Suprapubic skin (tissue), 4 donors: ENCODE measurements around the gene ITGA1.

Experiments
- POLR2A ChIP-seq, 2 donors: fragments of 450-650 bp; IDR thresholded peaks; one replicate each; pipeline ENCODE4 v1.6.1; 2017; ENCODE audit warnings: antibody characterized with exemption in 2 of 2, mild to moderate bottlenecking in 2 of 2, moderate library complexity in 2 of 2
- POLR2AphosphoS5 ChIP-seq, 3 donors: sonication (generic); formaldehyde crosslinking; IDR thresholded peaks; one replicate each; pipeline ENCODE4 v1.6.1; 2017; ENCODE audit warnings: antibody characterized with exemption in 3 of 3
- TF ChIP-seq, protein P1 (sequence below), 2 donors: fragments of 200-600 bp in 1 of 2; fragments of 450-650 bp in 1 of 2; sonication (generic) in 1 of 2; IDR thresholded peaks; one replicate each; pipeline ENCODE4 v1.5.1; 2016 to 2019; ENCODE audit warnings: antibody characterized with exemption in 2 of 2, mild to moderate bottlenecking in 1 of 2, moderate library complexity in 1 of 2

- TF ChIP-seq POLR2A (IDR thresholded peaks at IDR 0.05), result no peak
- TF ChIP-seq, protein P1, sequence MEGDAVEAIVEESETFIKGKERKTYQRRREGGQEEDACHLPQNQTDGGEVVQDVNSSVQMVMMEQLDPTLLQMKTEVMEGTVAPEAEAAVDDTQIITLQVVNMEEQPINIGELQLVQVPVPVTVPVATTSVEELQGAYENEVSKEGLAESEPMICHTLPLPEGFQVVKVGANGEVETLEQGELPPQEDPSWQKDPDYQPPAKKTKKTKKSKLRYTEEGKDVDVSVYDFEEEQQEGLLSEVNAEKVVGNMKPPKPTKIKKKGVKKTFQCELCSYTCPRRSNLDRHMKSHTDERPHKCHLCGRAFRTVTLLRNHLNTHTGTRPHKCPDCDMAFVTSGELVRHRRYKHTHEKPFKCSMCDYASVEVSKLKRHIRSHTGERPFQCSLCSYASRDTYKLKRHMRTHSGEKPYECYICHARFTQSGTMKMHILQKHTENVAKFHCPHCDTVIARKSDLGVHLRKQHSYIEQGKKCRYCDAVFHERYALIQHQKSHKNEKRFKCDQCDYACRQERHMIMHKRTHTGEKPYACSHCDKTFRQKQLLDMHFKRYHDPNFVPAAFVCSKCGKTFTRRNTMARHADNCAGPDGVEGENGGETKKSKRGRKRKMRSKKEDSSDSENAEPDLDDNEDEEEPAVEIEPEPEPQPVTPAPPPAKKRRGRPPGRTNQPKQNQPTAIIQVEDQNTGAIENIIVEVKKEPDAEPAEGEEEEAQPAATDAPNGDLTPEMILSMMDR (IDR thresholded peaks at IDR 0.05), result no peak
- no peak for TF ChIP-seq POLR2AphosphoS5 (IDR thresholded peaks at IDR 0.05)
Measured at GRCh38 chr5:52864371-52864770, 76.7 kb downstream of the ITGA1 start.
